ENCODE measurements around the gene DNASE1. TPM values are rescaled to one million over a fixed set of nuclear protein-coding genes. Genes with fewer than 3 reads are reported as not detected.

Gene DNASE1
- total RNA-seq, 2 donors from 2014 or later: 31.2 to 32.2 TPM

DNA sequence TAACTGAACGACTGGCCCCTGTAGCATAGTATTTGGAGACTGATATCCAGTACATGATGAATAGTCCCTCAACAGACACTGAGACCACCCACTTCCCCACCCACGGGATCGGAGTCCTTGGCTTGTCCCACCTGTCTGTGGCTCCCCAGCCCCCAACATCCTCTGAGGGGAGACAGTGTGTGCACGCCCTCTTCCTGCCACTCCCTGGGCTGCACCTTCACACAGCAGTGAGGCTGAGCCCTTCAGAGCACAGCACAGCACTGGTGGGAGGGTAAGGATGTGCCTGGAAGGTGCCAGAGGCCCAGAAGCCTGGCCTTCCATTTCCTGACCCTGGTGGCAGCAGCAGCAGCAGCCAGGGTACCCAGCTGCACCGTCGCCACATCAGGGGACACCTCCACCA lies 11.0 kb downstream of the DNASE1 start:
- TF ChIP-seq, protein P1, sequence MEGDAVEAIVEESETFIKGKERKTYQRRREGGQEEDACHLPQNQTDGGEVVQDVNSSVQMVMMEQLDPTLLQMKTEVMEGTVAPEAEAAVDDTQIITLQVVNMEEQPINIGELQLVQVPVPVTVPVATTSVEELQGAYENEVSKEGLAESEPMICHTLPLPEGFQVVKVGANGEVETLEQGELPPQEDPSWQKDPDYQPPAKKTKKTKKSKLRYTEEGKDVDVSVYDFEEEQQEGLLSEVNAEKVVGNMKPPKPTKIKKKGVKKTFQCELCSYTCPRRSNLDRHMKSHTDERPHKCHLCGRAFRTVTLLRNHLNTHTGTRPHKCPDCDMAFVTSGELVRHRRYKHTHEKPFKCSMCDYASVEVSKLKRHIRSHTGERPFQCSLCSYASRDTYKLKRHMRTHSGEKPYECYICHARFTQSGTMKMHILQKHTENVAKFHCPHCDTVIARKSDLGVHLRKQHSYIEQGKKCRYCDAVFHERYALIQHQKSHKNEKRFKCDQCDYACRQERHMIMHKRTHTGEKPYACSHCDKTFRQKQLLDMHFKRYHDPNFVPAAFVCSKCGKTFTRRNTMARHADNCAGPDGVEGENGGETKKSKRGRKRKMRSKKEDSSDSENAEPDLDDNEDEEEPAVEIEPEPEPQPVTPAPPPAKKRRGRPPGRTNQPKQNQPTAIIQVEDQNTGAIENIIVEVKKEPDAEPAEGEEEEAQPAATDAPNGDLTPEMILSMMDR (conservative IDR thresholded peaks at IDR 0.05): no peak
- no peaks in the 10 kb centered on the region for H3K4me1 ChIP-seq (ENCODE audit: control insufficient read depth, insufficient read depth, low read length)
- peaks cover 68% of the 10 kb centered on the region for H3K36me3 ChIP-seq (ENCODE audit: control insufficient read depth, insufficient read depth, low read length)
- H3K36me3 Mint-ChIP-seq (ENCODE audit: low read depth): peaks cover 64% of the 10 kb centered on the region
- no peaks in the 10 kb centered on the region for H3K27me3 Mint-ChIP-seq (ENCODE audit: insufficient read depth)
- H3K9me3 Mint-ChIP-seq: no peaks in the 10 kb centered on the region
- H3K9ac ChIP-seq (ENCODE audit: extremely low read depth, low read length, poor library complexity, severe bottlenecking): no peak overlapping the region
- 89 to 92% methylated on average over 3 to 6 of the region's 6 CpGs for WGBS, 2 experiments (ENCODE audit: insufficient coverage in 1 of 2, insufficient read length in 1 of 2)
- H3K4me3 ChIP-seq (ENCODE audit: low read length): no peak overlapping the region
- H3K27me3 ChIP-seq (ENCODE audit: control insufficient read depth, insufficient read depth, low read length, poor library complexity, severe bottlenecking): no peaks in the 10 kb centered on the region
- no peak overlapping the region for H3K27ac ChIP-seq (ENCODE audit: low read depth, low read length)
- no peak overlapping the region for H3K27ac Mint-ChIP-seq
- H3K9me3 ChIP-seq (ENCODE audit: control insufficient read depth, low read length): no peaks in the 10 kb centered on the region
- DNase-seq: no peak
- no peaks in the 10 kb centered on the region for H3K4me1 Mint-ChIP-seq
- H3K4me3 Mint-ChIP-seq: no peak overlapping the region

DNA sequence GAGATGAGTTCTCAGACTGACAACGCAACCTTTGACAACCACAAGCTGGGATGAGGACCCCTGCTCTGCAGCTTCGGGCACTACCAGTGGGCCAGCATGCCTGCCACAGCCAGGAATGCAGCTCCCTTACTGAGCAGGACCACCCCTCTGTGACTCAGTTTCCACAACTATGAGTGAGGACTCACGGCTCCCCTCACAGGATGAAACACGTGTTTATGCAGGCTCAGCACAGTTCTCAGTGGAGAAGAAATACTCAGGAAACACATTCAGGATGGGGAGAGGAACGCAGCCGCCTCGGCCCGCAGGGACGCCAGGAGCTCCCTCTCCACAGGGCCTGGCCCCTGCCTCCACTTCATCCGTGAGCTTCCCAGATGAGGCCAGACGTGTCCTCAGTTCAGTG lies 14.1 kb downstream of the DNASE1 start:
- peaks cover 62% of the 10 kb centered on the region for H3K36me3 Mint-ChIP-seq (ENCODE audit: low read depth)
- H3K9ac ChIP-seq (ENCODE audit: extremely low read depth, low read length, poor library complexity, severe bottlenecking): no peak overlapping the region

DNA sequence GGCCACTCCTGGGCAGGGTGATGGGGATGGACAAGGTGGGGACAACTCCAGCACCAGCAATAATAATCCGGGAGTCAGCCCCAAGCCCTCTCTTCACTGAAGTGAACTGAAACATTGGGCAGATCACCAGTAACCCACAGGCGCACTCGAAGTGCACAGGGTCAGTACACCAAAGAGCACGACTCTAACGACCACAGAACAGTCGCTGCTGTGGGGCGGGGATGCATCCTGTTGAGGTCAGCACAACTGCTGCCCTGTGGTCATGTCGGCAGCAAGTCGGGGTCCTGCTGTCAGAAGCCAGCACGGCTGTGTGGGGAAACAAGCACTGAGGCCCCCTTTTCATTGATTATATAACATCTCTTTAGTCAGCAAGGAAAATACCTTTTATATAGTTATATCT lies 14.6 kb downstream of the DNASE1 start:
- H3K9ac ChIP-seq (ENCODE audit: extremely low read depth, low read length, poor library complexity, severe bottlenecking): no peak overlapping the region
- no peak for DNase-seq
- H3K4me3 ChIP-seq (ENCODE audit: low read length): no peak overlapping the region
- H3K27ac Mint-ChIP-seq: no peak overlapping the region
- no peaks in the 10 kb centered on the region for H3K4me1 ChIP-seq (ENCODE audit: control insufficient read depth, insufficient read depth, low read length)
- no peak overlapping the region for H3K4me3 Mint-ChIP-seq
- peaks cover 51% of the 10 kb centered on the region for H3K36me3 ChIP-seq (ENCODE audit: control insufficient read depth, insufficient read depth, low read length)
- no peak overlapping the region for H3K27ac ChIP-seq (ENCODE audit: low read depth, low read length)
- 94 to 100% methylated on average over 10 of the region's 10 CpGs for WGBS, 2 experiments (ENCODE audit: insufficient coverage in 1 of 2, insufficient read length in 1 of 2)
- H3K4me1 Mint-ChIP-seq: no peaks in the 10 kb centered on the region
- no peaks in the 10 kb centered on the region for H3K27me3 Mint-ChIP-seq (ENCODE audit: insufficient read depth)
- TF ChIP-seq, protein P1 (conservative IDR thresholded peaks at IDR 0.05): no peak
- H3K27me3 ChIP-seq (ENCODE audit: control insufficient read depth, insufficient read depth, low read length, poor library complexity, severe bottlenecking): no peaks in the 10 kb centered on the region
- no peaks in the 10 kb centered on the region for H3K9me3 Mint-ChIP-seq
- H3K36me3 Mint-ChIP-seq (ENCODE audit: low read depth): peaks cover 66% of the 10 kb centered on the region
- no peaks in the 10 kb centered on the region for H3K9me3 ChIP-seq (ENCODE audit: control insufficient read depth, low read length)

More for the DNA sequence above, 14.1 kb downstream of the DNASE1 start:
- no peaks in the 10 kb centered on the region for H3K4me1 ChIP-seq (ENCODE audit: control insufficient read depth, insufficient read depth, low read length)
- H3K4me3 Mint-ChIP-seq: no peak overlapping the region
- H3K27me3 Mint-ChIP-seq (ENCODE audit: insufficient read depth): no peaks in the 10 kb centered on the region
- H3K36me3 ChIP-seq (ENCODE audit: control insufficient read depth, insufficient read depth, low read length): peaks cover 52% of the 10 kb centered on the region
- H3K27me3 ChIP-seq (ENCODE audit: control insufficient read depth, insufficient read depth, low read length, poor library complexity, severe bottlenecking): no peaks in the 10 kb centered on the region
- TF ChIP-seq, protein P1 (conservative IDR thresholded peaks at IDR 0.05): no peak
- H3K9me3 ChIP-seq (ENCODE audit: control insufficient read depth, low read length): no peaks in the 10 kb centered on the region
- no peak overlapping the region for H3K27ac Mint-ChIP-seq
- no peaks in the 10 kb centered on the region for H3K9me3 Mint-ChIP-seq
- H3K4me1 Mint-ChIP-seq: no peaks in the 10 kb centered on the region
- DNase-seq: no peak
- H3K4me3 ChIP-seq (ENCODE audit: low read length): no peak overlapping the region
- WGBS, 2 experiments (ENCODE audit: insufficient coverage in 1 of 2, insufficient read length in 1 of 2): 95 to 97% methylated on average over 4 to 11 of the region's 11 CpGs
- no peak overlapping the region for H3K27ac ChIP-seq (ENCODE audit: low read depth, low read length)
